Hepatocyte (in vitro differentiated cells): ENCODE data around the gene KRTAP4-3.

Source experiments
- CTCF ChIP-seq: fragments of 200-600 bp; sonication (generic); IDR thresholded peaks from 2 replicates; pipeline ENCODE4 v1.5.1; 2016; ENCODE audit warnings: antibody characterized with exemption, mild to moderate bottlenecking; ENCODE audit not compliant: poor library complexity
- EZH2 ChIP-seq: fragments of 200-600 bp; sonication (generic); IDR thresholded peaks from 2 replicates; pipeline ENCODE4 v1.6.1; 2016; ENCODE audit warnings: antibody characterized with exemption, mild to moderate bottlenecking, borderline replicate concordance

- TF ChIP-seq EZH2 (no peak), CTCF (no peak)
These were observed 26.7 kb downstream of the KRTAP4-3 start for GRCh38 chr17:41141361-41141760.
